Amniotic epithelial cell (primary cell): ENCODE measurements around the gene LBH.

Source experiments
- DNase-seq: peaks from one replicate; pipeline ENCODE4 v3.0.0-alpha.2; 2010; ENCODE audit warnings: low read depth

The LBH gene

DNA sequence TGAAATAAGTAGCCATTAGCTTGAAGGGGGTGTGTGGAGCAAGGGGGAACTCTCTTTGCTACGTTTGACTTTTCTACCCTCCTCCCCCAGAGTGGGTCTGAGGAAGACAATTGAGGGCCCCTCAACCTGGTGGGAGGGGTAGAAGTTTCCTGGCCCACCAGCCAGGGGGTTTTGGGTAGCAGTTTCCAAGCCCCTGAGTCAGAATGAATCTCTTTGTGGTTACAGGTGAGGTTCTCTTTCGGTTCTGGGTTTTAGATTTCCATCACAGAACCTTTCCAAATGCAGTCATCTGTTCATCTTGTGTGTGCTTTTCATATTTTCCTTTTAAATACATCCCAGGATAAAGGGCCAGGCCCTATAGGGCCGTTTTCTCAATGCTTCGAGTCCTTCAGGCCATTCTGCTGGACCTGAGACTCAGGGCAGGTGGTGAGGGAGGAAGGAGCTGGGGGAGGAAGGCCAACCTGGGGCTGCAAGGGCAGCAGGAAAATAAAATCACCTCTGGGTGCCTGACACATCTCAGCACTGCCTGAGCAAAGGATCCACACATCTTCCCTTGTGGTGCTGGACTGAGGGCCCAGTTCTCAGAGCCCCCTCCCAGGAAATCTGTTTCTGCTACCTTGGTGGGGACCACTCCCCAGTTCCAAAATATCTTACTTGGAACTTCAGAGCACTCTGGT, 4.7 kb downstream of the LBH start:
- no peak for DNase-seq

DNA sequence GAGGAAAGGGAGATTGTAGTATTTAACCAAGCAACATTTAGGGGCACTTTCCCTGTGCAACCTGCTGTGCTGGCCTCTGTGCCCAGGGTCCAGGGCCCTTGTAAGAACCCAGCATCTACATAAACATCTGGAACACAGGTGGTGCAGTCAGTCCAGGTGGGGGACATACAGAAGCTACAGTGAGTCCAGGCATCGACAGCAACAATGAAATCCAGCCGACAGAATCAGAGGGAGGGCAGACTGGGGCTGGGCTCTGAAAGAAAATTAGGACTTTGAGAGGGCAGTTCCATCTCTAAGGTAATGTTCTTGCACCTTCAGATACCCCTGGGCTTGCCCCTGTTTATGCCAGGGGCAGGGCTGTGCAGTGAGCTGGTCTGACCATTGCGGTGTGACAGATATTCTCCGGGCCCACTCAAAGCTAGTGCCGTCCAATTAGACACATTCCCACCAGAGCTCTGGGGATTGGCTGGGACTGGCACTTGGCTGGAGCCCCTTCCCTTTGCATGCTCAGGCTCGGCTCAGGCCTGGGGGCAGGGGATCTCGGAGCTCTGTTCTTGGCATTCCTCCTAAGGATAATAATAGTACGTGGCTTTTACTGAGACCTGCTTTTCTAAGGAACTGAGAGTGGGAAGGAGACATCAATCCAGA, 5.4 kb downstream of the LBH start:
- no peak for DNase-seq

DNA sequence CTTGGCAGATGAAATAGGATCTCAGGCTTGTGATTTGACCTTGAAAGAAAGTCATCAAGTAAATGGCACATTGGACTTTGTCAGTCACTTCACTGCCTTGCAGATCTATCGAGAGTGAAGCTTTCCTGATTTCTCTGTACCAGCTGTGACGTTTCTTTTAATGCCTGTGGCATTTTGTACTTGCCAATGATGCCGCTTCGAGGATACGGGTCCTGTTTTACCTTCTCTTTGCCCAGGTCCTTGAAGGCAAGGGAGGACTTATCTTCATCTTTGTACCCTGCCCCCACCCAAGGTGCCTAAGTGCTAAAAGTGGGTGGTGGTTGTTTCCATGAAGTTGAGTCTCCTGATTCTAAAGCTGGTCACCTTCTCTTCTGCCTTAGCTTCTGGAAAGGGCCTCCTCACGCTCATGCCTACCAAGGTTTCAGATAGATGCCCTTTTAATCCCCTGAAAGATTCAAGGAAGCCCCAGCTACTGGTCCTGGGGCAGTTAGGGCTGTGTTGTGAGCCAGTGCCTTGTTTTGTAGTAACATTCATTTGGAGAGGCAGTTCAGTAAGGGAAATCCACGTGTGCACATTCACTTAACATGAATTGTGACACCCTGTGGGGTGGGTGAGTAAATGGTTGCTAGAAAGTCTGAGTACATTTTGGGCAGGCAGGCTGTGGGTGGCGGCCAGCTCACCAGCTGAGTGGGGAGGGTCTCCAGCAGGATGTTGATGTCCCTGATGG, 6.1 kb downstream of the LBH start:
- DNase-seq: peak; percentile 9

DNA sequence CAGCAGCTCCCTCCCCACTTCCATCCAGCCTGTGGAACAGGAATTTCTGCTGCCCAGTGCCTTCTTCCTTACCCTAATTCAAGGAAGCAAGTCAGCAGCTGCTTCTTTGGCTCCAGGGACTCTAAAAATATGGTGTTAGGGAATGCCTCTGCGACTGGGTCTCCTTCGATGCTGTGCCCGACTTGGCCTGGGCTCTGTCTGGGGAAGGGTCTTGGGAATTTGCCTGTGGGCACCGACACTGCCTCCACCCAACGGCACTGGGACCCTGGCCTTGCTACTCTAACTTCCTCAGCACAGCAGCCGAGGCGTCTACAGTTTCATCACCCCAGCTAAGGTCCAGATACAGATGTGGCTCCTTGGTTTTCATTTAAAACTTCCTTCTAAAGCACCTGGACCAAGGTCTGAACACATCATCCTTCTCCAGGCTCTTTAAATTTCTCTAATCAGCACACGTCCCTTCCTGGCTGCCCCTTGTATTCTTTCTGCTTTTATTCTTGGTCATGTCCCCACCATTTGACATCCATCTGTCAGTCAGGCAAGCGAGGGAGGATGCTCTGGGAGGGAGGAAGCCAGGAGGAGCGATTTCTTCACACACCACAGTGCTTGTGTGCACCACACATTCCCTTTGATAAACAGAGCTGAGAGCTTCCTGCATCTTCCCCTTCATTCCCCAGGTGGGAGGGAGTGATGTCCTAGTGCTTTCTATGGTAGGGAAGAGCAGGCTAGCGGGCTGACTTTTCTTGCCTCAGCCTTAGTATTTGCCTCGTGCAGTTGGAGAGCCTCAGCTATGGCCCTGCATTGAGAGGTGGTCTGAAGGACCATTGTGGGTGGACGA, 6.8 kb downstream of the LBH start:
- peak; percentile 53 for DNase-seq

DNA sequence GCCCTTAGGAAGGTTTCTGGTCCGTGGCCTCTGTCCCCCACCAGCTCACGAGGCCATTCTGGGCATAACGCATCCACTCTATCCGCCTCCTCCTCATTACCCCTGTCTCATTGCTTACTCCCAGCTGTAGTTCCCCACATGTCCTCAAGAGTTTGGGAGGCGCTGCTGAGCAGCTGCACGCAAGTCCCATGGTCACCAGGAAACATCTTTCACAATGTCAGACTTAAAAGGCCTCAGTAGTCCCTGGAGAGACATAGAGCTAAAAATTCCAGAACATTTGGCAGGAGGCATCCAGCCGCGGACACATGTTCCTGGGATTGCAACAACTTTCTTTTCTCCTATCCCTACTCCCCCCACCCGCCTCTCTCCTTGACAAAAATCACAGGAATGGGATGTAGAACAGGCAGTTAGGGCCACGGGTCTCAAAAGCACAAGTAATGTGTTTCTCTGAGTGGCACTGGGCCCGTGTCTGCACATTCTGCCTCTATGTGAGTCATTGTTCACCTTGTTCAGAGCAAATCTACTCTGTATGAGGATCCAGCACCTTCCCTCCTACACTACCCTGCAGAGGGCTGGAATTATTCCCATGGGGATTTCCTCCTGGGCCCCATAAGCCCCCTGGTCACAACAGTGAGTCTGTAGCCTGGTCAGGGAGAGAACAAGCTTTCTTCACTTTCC, 8.1 kb downstream of the LBH start:
- DNase-seq: peak; percentile 63

DNA sequence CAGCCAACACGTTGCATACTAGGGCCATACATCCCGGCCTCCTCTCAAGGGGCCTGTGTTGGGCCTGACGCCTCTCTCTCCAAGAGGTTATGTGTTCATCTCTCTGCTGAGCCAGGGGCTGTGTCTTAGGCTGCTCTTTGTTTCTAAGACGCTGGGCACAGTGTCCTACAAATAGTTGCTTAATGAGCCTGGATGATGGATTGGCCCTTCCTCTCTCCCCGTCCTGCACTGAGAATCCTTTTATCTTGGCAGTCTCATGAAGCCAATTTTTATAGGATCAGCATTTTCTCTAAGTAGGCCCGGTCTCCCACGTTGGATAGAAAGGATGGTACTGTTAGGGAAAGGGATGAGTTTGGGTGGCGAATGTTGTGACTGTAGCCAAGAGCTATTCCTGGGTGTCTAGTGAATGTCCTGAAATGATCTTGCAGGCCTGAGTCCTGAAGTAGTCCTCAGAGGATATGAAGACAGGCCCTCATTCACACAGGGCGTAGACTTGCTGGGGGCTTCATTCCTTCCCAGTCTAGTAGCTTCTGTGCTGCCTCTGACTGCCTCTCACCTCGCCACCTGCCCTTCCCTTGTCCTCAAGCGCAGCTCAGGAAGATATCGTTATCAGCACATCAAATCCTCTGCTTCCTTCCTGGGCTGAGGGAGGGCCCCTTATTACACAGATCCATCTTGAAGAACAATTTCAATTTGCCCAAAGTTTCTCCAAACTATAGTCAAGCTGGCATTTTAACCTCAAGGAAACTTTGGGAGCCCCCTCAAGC, 8.8 kb downstream of the LBH start:
- DNase-seq: peak; percentile 9

DNA sequence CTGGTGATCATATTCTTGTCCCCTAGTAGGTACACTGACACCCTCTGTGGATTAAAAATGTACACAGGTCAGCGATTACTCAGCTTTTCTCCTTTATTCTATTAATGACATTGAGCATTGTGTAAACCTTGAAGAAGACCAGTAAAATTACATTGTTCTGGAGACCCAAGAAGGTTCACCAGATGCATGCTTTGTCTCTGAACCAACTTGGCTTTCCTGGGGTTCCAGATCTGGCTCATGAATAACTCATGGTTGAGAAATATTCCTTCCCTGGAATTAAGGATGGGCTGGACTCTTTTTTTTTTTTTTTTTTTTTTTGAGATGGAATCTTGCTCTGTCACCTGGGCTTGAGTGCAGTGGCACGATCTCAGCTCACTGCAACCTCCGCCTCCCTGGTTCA, 11.9 kb downstream of the LBH start:
- DNase-seq: no peak

DNA sequence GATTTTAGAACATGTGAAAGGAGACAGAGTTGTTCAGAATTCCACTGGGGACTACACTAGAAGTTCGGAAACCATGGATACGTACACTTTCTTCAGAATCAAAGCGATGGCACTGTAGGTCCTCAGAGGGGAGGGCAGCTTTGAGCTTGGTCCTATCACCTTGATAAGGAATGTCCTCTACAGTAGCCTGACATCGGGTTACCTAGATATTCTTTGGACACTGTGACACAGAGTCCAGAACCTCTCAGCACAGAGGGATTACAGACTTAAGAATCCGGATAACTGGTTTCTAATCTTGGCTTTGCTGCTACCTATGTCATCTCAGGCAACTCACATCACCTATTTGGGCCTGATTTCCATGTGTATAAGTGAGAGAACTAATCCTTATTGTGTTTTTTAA, 14.0 kb downstream of the LBH start:
- DNase-seq: no peak

DNA sequence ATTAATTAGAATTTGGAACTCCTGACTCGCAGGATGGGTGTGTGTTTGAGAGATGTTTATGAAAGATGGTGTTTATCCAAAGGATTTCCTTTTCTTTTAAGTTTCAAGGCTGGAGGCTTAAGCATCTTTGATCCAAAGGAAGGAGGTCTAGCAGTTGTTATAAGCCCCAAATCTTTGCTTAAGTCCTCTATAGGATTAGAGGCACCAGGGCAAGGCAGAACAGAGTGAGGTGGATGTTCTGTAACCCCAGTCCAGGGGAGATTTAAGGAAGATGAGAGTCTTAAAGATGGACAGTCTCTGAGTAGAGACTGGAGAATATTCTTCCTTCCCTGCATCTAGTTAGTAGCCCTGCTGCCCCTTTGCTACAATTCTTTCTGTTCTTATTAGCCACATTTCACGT, 17.5 kb downstream of the LBH start:
- no peak for DNase-seq

DNA sequence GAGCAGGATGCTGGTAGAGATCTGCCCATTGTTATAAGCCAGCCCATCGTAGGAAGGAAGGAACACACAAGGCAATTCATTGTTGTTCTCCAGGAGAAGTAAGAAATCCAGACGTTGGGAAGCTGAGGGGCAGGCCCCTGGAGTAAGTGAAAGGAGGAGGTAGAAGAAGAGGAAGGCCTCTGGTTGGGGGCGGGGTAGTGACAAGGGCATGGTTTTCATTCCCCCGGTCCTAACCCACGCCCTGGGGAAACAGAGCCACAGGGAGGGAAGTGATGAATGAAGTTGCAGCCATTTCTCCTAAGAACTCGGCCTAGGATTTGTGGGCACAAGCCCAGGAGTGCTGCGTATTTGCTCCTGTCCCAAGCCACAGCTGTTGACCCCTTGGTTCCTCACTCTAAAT, 18.0 kb downstream of the LBH start:
- DNase-seq: no peak

DNA sequence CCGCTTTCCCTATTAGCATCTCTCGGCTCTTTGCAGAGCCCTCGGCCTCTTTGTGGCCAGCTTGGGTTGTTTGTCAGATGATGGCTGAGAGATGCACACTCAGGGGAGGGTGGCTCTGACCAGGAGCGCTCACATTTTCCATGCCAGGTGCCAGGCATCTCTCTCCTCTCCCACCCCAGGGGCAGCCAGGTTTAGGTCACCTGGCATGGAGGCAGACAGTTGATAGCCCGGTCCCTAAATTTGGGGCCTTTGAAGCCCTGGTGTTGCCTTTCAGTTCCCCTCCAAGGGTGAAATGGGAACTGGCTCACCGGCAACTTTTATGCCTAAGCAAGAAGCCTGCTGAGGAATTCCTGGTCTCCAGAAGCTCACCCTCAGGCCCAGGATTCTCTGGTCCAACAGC, 19.1 kb downstream of the LBH start:
- no peak for DNase-seq

DNA sequence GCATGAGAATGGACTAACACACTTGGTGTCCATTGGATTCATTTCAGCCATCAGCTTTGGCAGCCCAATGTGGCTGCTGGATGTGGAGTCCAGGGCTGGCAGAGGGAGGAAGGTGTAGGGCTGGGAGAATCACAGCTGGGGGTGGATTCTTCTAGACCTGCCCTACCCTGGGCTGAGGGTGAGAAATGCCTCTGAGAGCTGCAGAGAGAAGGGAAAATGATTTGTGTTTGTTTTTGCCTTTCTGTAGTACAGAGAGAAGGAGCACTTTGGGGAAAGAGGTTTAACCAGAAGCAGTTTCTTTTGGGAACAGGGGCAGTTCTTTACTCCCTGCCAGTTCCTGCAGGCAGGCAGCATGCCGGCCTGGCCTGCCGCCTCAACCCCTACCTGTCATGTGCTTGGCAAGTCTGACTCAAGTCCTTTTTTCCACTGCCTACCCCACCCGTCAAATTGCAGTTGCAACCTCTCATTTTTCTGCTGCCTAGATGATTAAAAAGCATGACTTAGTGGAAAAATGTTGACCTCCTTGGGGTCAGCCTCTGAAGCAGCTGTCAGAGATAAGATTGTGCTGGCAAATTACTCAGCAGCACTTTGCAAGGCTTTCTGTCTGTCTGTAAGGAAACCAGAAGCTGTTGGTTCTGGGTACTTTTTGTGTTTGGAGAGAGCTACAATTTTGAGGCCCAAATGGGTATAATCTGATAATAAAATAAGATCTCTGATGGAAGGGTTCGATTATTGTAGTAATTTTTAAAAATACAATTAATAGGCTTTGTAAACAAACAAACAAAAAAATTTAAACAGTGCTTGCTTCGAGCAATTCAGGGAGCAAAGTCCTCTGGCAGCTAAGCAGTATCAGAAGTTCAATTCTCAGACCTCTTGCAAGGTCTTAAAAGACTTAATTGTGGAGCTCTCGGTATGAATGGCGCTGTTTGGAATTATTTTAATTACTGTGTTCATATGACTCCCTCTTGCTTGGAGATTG, 21.7 kb downstream of the LBH start:
- peak; percentile 98 for DNase-seq

DNA sequence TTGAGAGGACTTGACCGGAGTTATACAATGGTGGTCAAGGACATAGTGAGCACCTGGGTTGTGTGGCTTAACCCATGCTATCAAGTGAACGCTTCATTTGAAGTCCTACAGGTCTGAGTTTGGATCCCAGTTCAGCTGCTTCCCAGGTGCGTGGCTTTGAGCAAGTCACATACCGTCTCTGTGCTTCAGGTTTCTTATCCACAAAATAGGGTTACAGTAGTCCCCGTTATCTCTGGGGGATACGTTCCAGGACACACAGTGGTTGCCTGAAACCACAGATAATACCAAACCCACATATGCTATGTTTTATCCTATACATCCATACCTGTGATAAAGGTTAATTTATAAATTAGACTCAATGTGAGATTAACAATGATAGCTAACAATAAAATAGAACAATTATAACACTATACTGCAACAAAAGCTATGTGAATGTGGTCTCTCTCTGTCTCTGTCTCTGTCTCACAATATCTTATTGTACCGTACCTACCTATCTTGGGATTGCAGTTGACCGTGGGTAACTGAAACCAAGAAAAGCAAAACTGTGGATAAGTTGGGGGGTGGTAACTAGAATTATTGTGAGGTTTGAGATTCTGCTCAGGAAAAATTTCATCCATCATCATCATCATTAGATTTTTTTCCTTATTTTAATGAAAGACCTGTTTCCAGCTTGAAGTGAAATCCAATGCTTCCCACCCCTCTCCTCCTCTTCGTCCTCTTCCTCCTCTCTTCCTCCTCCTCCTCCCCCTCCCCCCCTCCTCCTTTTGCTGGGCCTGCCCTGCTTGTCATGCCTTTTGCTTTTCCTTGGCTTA, 22.7 kb downstream of the LBH start:
- DNase-seq: no peak

DNA sequence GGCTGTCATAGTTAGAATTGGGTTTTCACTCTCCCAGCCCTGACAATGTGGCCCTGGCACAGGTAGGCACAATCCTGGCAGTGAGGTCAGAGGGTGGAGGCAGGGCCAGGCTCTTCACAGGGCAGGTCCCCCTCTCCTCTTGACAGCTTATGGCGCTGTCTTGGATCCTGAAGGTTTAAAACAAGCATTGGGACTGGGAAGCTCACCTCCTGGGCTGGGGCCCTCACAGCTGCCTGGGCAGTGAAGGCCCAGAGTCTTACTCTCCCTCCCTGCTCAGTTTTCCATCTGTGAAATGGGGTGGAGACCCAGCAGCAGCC, 23.3 kb downstream of the LBH start:
- no peak for DNase-seq

DNA sequence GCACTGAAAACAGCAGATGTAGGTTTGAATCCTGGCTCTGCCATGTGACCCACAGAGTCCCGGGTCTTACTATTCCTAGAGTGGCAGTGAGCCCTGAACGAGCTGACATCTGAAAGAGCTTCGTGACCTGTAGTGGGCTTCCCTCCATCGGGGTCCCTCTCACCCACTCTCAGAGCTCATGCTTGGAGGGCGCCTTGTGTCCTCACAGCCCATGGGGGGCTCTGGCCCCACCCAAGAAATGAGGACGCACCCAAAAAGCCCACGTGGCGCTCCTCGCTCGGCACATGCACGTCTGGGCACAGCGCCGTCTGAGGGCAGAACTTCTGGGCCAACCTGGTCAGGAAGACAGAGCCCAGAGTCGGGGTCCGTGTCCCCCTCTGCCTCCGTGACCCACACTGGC, 23.7 kb downstream of the LBH start:
- no peak for DNase-seq

DNA sequence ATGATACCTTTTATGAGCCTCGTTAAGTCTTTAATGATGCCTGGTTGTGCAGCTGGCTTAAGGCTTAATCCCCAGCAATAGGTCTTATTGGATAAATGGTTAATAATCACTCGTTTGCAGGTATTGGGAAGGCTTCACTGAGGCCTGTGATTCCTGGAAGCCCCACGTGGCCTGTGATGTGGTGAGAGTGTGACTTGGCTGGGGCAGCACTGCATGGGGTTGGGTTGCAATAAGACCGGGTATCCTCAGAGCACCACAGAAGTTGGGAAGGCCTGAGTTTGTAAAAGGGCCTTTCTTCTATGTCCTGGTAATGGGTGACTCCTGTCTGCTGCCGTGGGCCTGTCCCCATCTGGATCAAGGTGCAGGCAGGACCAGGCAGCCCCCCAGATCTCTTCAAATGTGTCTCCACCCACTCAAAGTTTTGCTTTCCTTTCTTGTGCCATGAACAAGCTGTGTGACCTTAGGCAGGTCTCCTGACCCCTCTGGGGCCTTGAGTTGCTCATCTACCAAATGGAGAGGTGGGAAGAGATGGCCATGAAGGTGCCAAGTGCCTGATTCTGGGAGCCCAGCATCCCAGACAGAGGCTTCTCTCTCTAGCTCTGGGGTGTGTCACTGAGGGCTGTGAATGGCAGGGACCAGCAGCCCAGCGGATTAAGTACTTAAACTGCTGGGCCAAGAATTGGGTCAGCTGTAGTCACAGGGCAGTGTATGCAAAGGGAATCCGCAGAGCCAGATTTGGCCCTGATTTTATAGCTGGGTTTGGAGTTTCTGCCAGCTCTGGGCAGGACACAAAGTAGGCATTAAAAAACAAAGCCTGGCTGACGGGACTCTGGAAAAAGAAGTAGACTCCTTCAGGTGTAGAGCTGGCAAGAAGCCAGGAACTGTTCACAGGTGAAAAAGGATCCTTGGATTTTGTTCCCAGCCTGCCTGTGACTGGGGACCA, 24.4 kb downstream of the LBH start:
- no peak for DNase-seq

DNA sequence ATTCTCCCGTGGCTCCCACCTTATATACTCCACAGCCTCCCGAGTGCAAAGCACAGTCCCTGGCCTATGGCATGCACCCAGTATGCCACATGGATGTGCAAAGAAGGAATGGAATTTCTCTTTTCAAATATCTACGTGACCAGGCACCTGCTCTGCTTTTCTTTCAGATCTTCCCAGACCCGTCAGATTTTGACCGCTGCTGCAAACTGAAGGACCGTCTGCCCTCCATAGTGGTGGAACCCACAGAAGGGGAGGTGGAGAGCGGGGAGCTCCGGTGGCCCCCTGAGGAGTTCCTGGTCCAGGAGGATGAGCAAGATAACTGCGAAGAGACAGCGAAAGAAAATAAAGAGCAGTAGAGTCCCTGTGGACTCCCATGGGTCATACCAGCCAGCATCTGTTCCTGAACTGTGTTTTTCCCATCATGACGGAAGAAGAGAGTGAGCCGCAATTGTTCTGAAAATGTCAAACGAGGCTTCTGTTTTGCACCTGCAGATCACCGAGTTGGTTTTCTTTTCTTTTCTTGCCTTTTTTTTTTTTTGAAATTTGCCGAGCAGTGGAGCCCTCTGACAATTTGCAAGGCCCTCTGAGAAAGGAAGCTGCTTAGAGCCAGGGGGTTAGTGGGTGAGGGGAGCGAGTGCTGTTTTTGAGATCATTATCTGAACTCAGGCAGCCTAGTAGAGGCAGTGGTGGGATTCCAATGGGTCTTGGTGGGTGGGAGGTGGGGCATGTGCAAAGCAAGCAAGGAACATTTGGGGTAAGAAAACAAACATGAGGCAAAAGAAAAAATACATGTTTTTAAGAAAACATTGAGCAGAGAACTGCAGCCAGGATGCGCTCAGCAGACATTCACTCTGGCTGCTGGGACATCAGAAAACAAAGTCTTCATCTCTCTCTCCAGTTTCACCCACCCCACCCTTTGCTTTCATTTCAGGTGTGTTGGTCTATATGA, 26.2 kb downstream of the LBH start:
- DNase-seq: no peak
